Tibial nerve (tissue), 4 donors: ENCODE data around the gene CIB4. TPM values are rescaled to one million over a fixed set of nuclear protein-coding genes. Genes with fewer than 3 reads are reported as not detected.

Experiments
- DNase-seq, 2 donors: peaks; one replicate each; pipeline ENCODE4 v3.0.0-alpha.2; 2019; ENCODE audit warnings: low spot score in 2 of 2
- H3K27ac ChIP-seq, 4 donors: fragments of 200-600 bp; sonication (generic) in 3 of 4; one replicate each; pipeline ENCODE4 v1.5.1; 2017 to 2019; ENCODE audit warnings: mild to moderate bottlenecking in 1 of 4
- H3K27me3 ChIP-seq, 2 donors: fragments of 200-600 bp; sonication (generic) in 1 of 2; one replicate each; pipeline versions ENCODE4 v1.5.1 to v1.6.0; 2017 to 2019
- H3K36me3 ChIP-seq, 3 donors: fragments of 200-600 bp; sonication (generic); one replicate each; pipeline ENCODE4 v1.5.1; 2018 to 2019
- H3K4me1 ChIP-seq, 4 donors: fragments of 200-600 bp; sonication (generic) in 3 of 4; one replicate each; pipeline ENCODE4 v1.5.1; 2017 to 2019
- H3K4me3 ChIP-seq, 4 donors: fragments of 200-600 bp; sonication (generic) in 3 of 4; one replicate each; pipeline ENCODE4 v1.5.1; 2017 to 2019; ENCODE audit warnings: mild to moderate bottlenecking in 1 of 4, moderate library complexity in 1 of 4
- H3K9me3 ChIP-seq, 4 donors: fragments of 200-600 bp; sonication (generic) in 3 of 4; one replicate each; pipeline ENCODE4 v1.5.1; 2017 to 2019
- EP300 ChIP-seq, 2 donors: sonication (generic); formaldehyde crosslinking; IDR thresholded peaks; one replicate each; pipeline ENCODE4 v1.6.1; 2017; ENCODE audit warnings: antibody characterized with exemption in 2 of 2, mild to moderate bottlenecking in 1 of 2
- POLR2A ChIP-seq, 2 donors: fragments of 450-650 bp; IDR thresholded peaks; one replicate each; pipeline ENCODE4 v1.6.1; 2017; ENCODE audit warnings: antibody characterized with exemption in 2 of 2, mild to moderate bottlenecking in 2 of 2, moderate library complexity in 2 of 2
- WGBS, 2 donors: methylation state at CpG; one replicate each; pipeline ENCODE4 v1.1.5; 2018; 5-methylcytosine and 5-hydroxymethylcytosine counted together
- total RNA-seq, 4 donors: library from RNA; depleted of rRNA; stranded (reverse); fragments of >200 nt; gene quantifications; one replicate each; pipeline ENCODE4 v1.1.0, GENCODE V29; 2016
- TF ChIP-seq, protein P1 (sequence below), 5 experiments: fragments of 200-600 bp in 3 of 5; fragments of 450-650 bp in 2 of 5; sonication (generic) in 3 of 5; IDR thresholded peaks; one replicate each; pipeline ENCODE4 v1.5.1; 2016 to 2019; ENCODE audit warnings: antibody characterized with exemption in 5 of 5, mild to moderate bottlenecking in 3 of 5, moderate library complexity in 2 of 5

CIB4 gene
- total RNA-seq, 4 donors from 2014 or later: not detected

DNA sequence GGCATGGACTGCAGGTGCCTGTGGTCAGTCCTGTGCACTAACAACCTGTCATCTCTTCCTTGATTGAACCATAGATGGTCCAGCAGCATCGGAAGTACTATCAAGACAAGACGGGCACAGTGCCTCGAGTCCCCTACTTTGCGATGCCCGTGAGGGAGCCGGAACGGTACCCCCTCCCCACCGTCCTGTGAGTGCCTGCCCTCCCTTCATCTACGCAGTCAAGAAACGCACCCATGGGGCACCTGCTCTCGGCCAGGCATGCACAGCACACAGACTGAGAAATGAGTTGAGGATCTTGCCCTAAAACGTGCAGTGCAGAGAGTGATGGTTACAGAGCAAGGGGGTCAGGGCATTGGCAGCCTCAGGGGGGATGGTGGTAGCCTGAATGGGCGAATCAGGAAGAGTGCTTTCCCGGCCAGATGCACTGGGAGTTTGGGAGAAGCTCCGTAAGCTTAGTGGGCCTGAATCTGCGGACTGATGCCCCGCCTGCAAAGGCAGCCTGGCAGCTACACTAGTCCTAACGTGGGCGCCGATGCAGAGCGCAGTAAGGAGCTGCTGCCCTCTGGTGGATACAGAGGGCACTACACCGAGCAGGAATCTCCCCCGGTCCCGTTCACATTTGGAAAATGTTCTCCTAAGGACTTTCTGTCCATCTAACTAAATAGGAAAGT is 63.6 kb downstream of the CIB4 start:
- TF ChIP-seq, protein P1, sequence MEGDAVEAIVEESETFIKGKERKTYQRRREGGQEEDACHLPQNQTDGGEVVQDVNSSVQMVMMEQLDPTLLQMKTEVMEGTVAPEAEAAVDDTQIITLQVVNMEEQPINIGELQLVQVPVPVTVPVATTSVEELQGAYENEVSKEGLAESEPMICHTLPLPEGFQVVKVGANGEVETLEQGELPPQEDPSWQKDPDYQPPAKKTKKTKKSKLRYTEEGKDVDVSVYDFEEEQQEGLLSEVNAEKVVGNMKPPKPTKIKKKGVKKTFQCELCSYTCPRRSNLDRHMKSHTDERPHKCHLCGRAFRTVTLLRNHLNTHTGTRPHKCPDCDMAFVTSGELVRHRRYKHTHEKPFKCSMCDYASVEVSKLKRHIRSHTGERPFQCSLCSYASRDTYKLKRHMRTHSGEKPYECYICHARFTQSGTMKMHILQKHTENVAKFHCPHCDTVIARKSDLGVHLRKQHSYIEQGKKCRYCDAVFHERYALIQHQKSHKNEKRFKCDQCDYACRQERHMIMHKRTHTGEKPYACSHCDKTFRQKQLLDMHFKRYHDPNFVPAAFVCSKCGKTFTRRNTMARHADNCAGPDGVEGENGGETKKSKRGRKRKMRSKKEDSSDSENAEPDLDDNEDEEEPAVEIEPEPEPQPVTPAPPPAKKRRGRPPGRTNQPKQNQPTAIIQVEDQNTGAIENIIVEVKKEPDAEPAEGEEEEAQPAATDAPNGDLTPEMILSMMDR (IDR thresholded peaks at IDR 0.05): peak; percentile 89 to 98 (median 97)
- TF ChIP-seq POLR2A (IDR thresholded peaks at IDR 0.05): no peak

DNA sequence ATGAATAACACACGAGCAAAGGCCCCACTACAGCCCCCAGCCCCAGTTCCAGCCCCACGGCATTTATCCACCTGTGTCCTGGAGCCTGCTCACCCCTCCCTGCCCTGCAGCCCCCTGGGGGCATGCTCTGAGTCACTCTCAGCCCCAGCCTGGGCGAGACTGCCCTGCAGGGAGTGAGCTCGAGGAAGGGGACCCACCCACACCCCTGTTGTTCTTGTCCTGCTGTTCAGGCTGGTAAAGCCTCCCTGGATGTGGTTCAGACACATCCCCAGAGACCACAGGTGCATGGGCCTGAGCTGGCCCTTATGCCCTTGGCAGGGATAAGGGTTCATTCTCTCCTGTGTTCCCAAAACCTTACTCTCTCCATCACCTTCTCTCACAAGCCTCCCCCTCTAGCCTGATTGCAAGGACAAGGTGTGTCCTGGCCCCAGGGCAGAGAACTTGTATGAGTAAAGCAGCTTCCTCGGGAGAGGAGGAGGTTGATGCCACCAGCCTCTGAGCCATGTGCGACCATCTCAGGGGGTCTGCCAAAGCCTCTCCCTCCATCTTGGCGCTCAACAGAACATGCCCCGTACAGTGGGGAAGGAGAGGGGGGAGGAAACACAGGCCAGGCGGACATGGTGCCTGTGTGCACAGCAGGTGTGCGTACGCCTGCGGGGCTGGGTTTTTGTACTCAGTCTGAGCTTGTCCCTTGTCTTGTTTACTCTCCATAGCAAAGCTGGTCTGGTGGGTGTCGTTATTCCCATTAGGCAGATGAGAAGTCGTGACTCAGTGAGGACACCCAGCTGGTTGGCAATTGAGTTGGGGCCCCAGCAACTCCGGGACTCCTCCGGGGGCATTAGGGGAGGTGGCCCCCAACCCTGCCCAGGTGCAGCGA is 64.4 kb downstream of the CIB4 start:
- peaks cover 0 to 8% of the 10 kb centered on the region in 2 donors for H3K27me3 ChIP-seq
- no peaks in the 10 kb centered on the region for H3K36me3 ChIP-seq
- no peak overlapping the region for H3K27ac ChIP-seq
- WGBS, 2 donors: 68 to 76% methylated on average over 15 to 17 of the region's 17 CpGs
- TF ChIP-seq, protein P1 (IDR thresholded peaks at IDR 0.05): no peak
- no peak for TF ChIP-seq POLR2A (IDR thresholded peaks at IDR 0.05)
- TF ChIP-seq EP300 (IDR thresholded peaks at IDR 0.05): no peak
- no peak for DNase-seq
- H3K4me3 ChIP-seq: no peak overlapping the region
- H3K4me1 ChIP-seq: no peaks in the 10 kb centered on the region
- no peaks in the 10 kb centered on the region for H3K9me3 ChIP-seq

More for the DNA sequence above, 63.6 kb downstream of the CIB4 start:
- Histone ChIP-seq H3K4me1 (no peaks in the 10 kb centered on the region), H3K27me3 (peaks cover 0 to 10% of the 10 kb centered on the region in 2 donors), H3K27ac (no peak overlapping the region), H3K36me3 (no peaks in the 10 kb centered on the region), H3K4me3 (no peak overlapping the region), H3K9me3 (no peaks in the 10 kb centered on the region)
- WGBS, 2 donors: 23 to 36% methylated on average over 16 to 21 of the region's 24 CpGs
- peak; percentile 54 to 63 for DNase-seq

- no peaks in the 10 kb centered on the region for H3K9me3 ChIP-seq
- no peak for DNase-seq
- H3K27me3 ChIP-seq: peaks cover 0 to 8% of the 10 kb centered on the region in 2 donors
- whole genome bisulfite sequencing, 2 donors: 86 to 93% methylated on average over 13 to 16 of the region's 17 CpGs
- no peak overlapping the region for H3K4me3 ChIP-seq
- H3K27ac ChIP-seq: no peak overlapping the region
- H3K36me3 ChIP-seq: no peaks in the 10 kb centered on the region
- no peak for TF ChIP-seq EP300 (IDR thresholded peaks at IDR 0.05)
- TF ChIP-seq, protein P1 (IDR thresholded peaks at IDR 0.05): no peak
- TF ChIP-seq POLR2A (IDR thresholded peaks at IDR 0.05): no peak
- H3K4me1 ChIP-seq: no peaks in the 10 kb centered on the region
Observed at GRCh38 chr2:26575836-26576564, 65.2 kb downstream of the CIB4 start.

DNA sequence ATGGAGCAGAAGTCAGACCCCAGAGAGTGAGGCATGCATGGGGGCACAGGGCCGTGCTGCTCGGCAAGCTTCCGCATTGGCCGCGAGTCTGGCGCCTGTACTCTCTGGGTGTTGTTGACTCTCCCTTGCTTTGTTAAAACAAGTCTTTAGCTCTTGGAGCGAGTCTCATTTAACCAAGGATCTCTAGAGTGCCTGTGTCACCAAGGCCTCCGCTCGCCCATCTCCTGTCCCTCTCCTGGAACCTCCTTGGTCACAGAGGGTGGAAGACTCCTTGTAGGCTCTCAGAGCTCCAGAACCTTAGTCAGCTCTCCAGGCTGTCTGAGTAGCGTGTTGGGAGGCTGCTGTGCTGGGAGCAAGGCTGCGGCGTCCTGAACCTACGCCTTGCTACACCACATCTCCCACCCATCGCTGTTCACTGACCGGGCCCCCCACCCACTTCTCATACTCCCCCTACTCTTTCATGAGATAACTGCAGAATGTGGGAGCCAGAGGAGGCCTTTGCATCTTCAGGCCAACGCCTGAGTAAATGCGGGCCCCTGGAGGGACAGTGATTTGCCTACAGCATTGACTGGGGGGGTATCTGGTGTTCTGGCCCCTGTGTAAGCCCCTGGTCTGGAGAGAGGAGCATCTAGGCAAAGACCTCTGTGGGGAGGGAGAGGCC is 66.1 kb downstream of the CIB4 start:
- H3K36me3 ChIP-seq: no peaks in the 10 kb centered on the region
- H3K4me1 ChIP-seq: no peaks in the 10 kb centered on the region
- H3K27me3 ChIP-seq: peaks cover 0 to 8% of the 10 kb centered on the region in 2 donors
- H3K9me3 ChIP-seq: no peaks in the 10 kb centered on the region
- no peak overlapping the region for H3K4me3 ChIP-seq
- no peak overlapping the region for H3K27ac ChIP-seq
- DNase-seq: no peak
- TF ChIP-seq, protein P1 (IDR thresholded peaks at IDR 0.05): no peak
- TF ChIP-seq EP300 (IDR thresholded peaks at IDR 0.05): no peak
- no peak for TF ChIP-seq POLR2A (IDR thresholded peaks at IDR 0.05)
- WGBS, 2 donors: 81 to 87% methylated on average over 15 to 17 of the region's 17 CpGs
